Skeletal muscle tissue (tissue), 4 donors: ENCODE data around the gene FAM135A. TPM values are rescaled to one million over a fixed set of nuclear protein-coding genes. Genes with fewer than 3 reads are reported as not detected.
"Not testable (repeated sequence)": the region's sequence is repeated elsewhere in the genome, so short reads cannot be mapped to it uniquely, and the experiment has no call there.

Source experiments
- H3K27ac ChIP-seq: one replicate; pipeline ENCODE4 v1.7.0; 2013; ENCODE audit warnings: mild to moderate bottlenecking, low read depth, low read length, inconsistent platforms
- H3K27me3 ChIP-seq, 3 donors: one replicate each; pipeline ENCODE4 v1.7.0; 2013; ENCODE audit warnings: low read length in 3 of 3; ENCODE audit not compliant: control insufficient read depth in 3 of 3, insufficient read depth in 3 of 3
- H3K36me3 ChIP-seq, 3 donors: one replicate each; pipeline ENCODE4 v1.7.0; 2013; ENCODE audit warnings: low read length in 3 of 3; ENCODE audit not compliant: control insufficient read depth in 3 of 3, insufficient read depth in 3 of 3
- H3K4me1 ChIP-seq, 3 donors: one replicate each; pipeline ENCODE4 v1.7.0; 2013; ENCODE audit warnings: low read length in 3 of 3, mild to moderate bottlenecking in 3 of 3; ENCODE audit not compliant: control insufficient read depth in 3 of 3, insufficient read depth in 3 of 3
- H3K4me3 ChIP-seq, 3 donors: one replicate each; pipeline ENCODE4 v1.7.0; 2013; ENCODE audit warnings: low read length in 3 of 3
- H3K9ac ChIP-seq, 3 donors: one replicate each; pipeline ENCODE4 v1.7.0; 2013; ENCODE audit warnings: low read length in 3 of 3, mild to moderate bottlenecking in 3 of 3, moderate library complexity in 2 of 3, low read depth in 1 of 3
- H3K9me3 ChIP-seq, 3 donors: one replicate each; pipeline ENCODE4 v1.7.0; 2013; ENCODE audit warnings: low read length in 3 of 3; ENCODE audit not compliant: control insufficient read depth in 3 of 3
- total RNA-seq: library from RNA; depleted of rRNA; stranded (reverse); fragments of >200 nt; gene quantifications from one replicate; pipeline ENCODE4 v1.2.3, GENCODE V29; 2014
- donor health status: Osteomylitis.

The FAM135A gene
- total RNA-seq, 1 donor from 2014 or later, result 41.8 TPM

DNA sequence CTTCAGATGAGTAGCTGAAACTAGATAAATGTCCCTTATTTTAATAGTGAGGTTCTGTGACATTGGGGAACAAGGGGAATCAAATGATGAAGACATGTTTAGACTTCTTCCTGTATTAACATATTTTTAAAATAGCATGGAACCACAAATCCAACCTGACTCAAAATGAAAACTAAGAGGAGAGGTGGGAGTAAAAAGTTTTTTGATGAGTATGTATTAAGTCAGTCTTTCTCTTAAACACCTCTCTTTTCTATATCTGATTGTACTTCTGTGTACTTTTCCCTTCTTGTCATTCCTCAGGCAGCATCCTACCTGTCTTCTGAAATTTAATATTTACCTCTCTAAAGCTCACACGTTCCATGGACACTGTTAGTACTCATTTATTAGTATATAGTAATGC, 144.7 kb downstream of the FAM135A start:
- Histone ChIP-seq H3K9ac (no peak overlapping the region), H3K27me3 (no peaks in the 10 kb centered on the region), H3K36me3 (no peaks in the 10 kb centered on the region), H3K27ac (no peak overlapping the region), H3K9me3 (no peaks in the 10 kb centered on the region), H3K4me3 (no peak overlapping the region), H3K4me1 (peaks cover 0 to 3% (median under 1%) of the 10 kb centered on the region in 3 donors)

GRCh38 chr6:70562401-70562800, 149.1 kb downstream of the FAM135A start:
- not testable (repeated sequence) for H3K36me3 ChIP-seq, H3K27me3 ChIP-seq, H3K4me1 ChIP-seq, H3K27ac ChIP-seq, H3K9me3 ChIP-seq, H3K4me3 ChIP-seq, H3K9ac ChIP-seq

DNA sequence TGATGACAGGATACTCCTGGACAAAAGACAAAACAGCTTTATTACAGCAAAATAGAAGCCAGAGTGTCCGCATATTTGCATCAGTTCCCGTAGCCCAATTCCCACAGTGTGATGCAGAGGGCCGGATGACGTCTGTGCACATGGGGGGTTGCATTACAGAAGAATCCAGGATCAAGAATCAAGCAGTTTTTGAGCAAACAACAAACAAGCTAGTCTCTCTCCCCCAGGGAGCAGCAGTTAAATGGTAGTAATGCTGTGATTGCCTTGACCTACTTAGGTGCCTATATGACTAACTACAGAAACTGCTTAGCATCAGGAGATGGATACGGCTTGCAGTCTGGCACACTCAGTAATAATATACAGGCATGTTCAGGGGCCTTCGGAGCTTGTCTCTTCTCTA, 150.2 kb downstream of the FAM135A start:
- no peak overlapping the region for H3K9ac ChIP-seq
- no peaks in the 10 kb centered on the region for H3K9me3 ChIP-seq
- H3K4me1 ChIP-seq, result peaks cover 4 to 7% (median 6%) of the 10 kb centered on the region in 3 donors
- no peak overlapping the region for H3K4me3 ChIP-seq
- peaks cover 0 to 5% (median 0%) of the 10 kb centered on the region in 3 donors for H3K36me3 ChIP-seq
- H3K27ac ChIP-seq, result no peak overlapping the region
- H3K27me3 ChIP-seq, result no peaks in the 10 kb centered on the region

GRCh38 chr6:70566751-70567382, 153.6 kb downstream of the FAM135A start, which contains the start of gene SDHAF4:
SDHAF4 (plus strand) TSS chr6:70566930; CDS start chr6:70566941, 11 bp downstream.
- Histone ChIP-seq H3K27ac (peak within 1 kb of the TSS; percentile 88), H3K36me3 (peaks cover 0 to 5% (median 0%) of the 10 kb centered on the region in 3 donors), H3K9me3 (no peaks in the 10 kb centered on the region), H3K27me3 (no peaks in the 10 kb centered on the region), H3K4me3 (peak within 1 kb of the TSS; percentile 87 to 98 (median 90)), H3K9ac (peak within 1 kb of the TSS; percentile 88 to 93 (median 93)), H3K4me1 (peaks cover 4 to 7% (median 6%) of the 10 kb centered on the region in 3 donors)

DNA sequence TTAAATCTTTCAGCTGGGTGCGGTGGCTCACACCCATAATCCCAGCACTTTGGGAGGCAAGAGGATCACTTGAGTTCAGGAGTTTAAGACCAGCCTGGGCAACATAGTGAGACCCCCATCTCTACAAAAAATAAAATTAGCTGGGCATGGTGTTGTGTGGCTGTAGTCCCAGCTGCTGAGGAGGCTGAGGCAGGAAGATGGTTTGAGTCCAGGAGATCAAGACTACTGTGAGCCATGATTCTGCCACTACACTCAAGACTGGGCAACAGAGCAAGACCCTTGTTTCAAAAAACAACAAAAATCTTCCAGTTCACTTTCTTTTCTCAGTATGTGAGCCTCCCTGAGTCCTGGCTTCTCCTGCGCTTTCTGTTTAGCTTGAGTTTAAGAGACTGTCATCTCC, 161.3 kb downstream of the FAM135A start:
- Histone ChIP-seq H3K9ac (no peak overlapping the region), H3K4me1 (no peaks in the 10 kb centered on the region)

DNA sequence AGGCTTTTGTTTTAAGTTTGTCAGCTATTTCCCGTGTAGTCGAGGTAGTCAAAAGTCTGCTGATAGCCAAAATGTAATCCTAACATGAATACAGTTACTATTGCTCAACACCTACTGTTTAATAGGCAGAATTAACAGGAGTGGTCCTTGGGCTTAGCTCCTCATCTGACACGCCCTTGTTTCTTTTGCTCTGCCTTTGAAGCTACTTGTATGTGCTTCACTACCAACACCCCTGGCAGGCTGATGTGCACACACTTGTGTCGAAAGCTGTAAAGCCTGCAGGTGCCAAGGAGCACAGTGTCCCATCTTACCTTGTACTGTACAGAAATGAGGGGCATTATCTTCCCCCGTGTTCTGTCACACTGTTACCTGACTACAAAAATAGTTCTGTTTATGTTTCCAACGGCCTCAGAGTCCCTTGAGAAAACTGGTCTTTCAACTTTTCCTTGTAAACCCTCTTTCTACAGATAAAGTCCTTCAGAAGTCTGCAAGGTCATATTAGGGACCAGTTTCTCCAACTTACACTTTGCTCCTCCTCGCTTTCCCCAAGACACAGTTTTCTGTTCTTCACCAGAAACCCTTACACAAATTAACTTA, 162.7 kb downstream of the FAM135A start:
- no peaks in the 10 kb centered on the region for H3K9me3 ChIP-seq
- no peak overlapping the region for H3K4me3 ChIP-seq
- H3K36me3 ChIP-seq, result peaks cover 0 to 10% (median 8%) of the 10 kb centered on the region in 3 donors
- no peak overlapping the region for H3K27ac ChIP-seq
- no peaks in the 10 kb centered on the region for H3K4me1 ChIP-seq
- no peaks in the 10 kb centered on the region for H3K27me3 ChIP-seq
- H3K9ac ChIP-seq, result no peak overlapping the region

More for the DNA sequence above, 161.3 kb downstream of the FAM135A start:
- H3K27me3 ChIP-seq, result no peaks in the 10 kb centered on the region
- H3K4me3 ChIP-seq, result no peak overlapping the region
- no peaks in the 10 kb centered on the region for H3K36me3 ChIP-seq
- no peak overlapping the region for H3K27ac ChIP-seq
- no peaks in the 10 kb centered on the region for H3K9me3 ChIP-seq

DNA sequence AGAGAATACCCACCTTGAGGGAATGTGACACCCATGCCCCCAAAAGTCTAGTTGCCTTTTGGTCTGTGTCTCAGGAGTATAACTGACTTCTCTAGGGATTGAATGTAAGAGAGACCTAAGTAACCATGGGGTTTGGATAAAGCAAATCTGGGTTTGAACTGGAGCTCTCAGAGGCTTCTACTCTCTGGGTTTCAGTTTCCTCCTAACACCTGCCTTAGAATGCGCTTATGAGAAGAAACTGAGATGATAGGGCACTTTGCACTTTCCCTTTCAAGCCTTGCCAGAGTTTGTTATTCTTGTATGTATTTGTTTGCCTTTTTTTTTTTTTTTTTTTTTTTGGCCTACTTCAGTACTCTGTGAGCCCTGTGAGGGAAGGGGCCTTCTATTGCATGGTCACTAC, 172.8 kb downstream of the FAM135A start:
- H3K4me3 ChIP-seq, result no peak overlapping the region
- peaks cover 7 to 51% (median 32%) of the 10 kb centered on the region in 3 donors for H3K36me3 ChIP-seq

GRCh38 chr6:70590400-70590799, 177.1 kb downstream of the FAM135A start:
- Histone ChIP-seq H3K9ac (no peak overlapping the region), H3K4me3 (no peak overlapping the region), H3K27ac (no peak overlapping the region), H3K9me3 (no peaks in the 10 kb centered on the region), H3K4me1 (no peaks in the 10 kb centered on the region), H3K27me3 (no peaks in the 10 kb centered on the region), H3K36me3 (peaks cover 2 to 18% (median 4%) of the 10 kb centered on the region in 3 donors)

More for the DNA sequence above, 172.8 kb downstream of the FAM135A start:
- Histone ChIP-seq H3K4me1 (no peaks in the 10 kb centered on the region), H3K27me3 (no peaks in the 10 kb centered on the region), H3K27ac (no peak overlapping the region), H3K9ac (no peak overlapping the region), H3K9me3 (no peaks in the 10 kb centered on the region)

- peaks cover 2 to 12% (median 3%) of the 10 kb centered on the region in 3 donors for H3K36me3 ChIP-seq
- H3K9me3 ChIP-seq, result no peaks in the 10 kb centered on the region
- H3K9ac ChIP-seq, result no peak overlapping the region
- H3K4me1 ChIP-seq, result no peaks in the 10 kb centered on the region
- no peaks in the 10 kb centered on the region for H3K27me3 ChIP-seq
- H3K27ac ChIP-seq, result no peak overlapping the region
- H3K4me3 ChIP-seq, result no peak overlapping the region
Observed at GRCh38 chr6:70592391-70593117, 179.2 kb downstream of the FAM135A start.

GRCh38 chr6:70593118-70593486, 179.8 kb downstream of the FAM135A start:
- Histone ChIP-seq H3K27ac (no peak overlapping the region), H3K36me3 (peaks cover 0 to 8% (median 0%) of the 10 kb centered on the region in 3 donors), H3K4me1 (no peaks in the 10 kb centered on the region), H3K9ac (no peak overlapping the region), H3K9me3 (no peaks in the 10 kb centered on the region), H3K27me3 (no peaks in the 10 kb centered on the region), H3K4me3 (no peak overlapping the region)
